HepG2 (cell line): Measurements from ENCODE around the gene SPG7. TPM values are rescaled to one million over a fixed set of nuclear protein-coding genes. Genes with fewer than 3 reads are reported as not detected.

ENCODE experiments used
- GFI1 ChIP-seq: sonication (generic); formaldehyde crosslinking; IDR thresholded peaks from 2 replicates; pipeline ENCODE4 v1.5.0; 2020; ENCODE audit warnings: missing genetic modification reagents, mild to moderate bottlenecking, borderline replicate concordance
- IRF2 ChIP-seq: IDR thresholded peaks from 2 replicates; pipeline ENCODE4 v1.6.1; 2018; ENCODE audit warnings: missing genetic modification reagents, missing compliant biosample characterization
- RARA ChIP-seq: IDR thresholded peaks from 2 replicates; pipeline ENCODE4 v1.6.1; 2016; ENCODE audit warnings: missing genetic modification reagents, missing compliant biosample characterization
- SAP130 ChIP-seq: IDR thresholded peaks from 2 replicates; pipeline ENCODE4 v1.6.1; 2016; ENCODE audit warnings: low read depth
- ZMAT3 ChIP-seq: sonication (generic); formaldehyde crosslinking; conservative IDR thresholded peaks from 2 replicates; pipeline ENCODE4 v1.7.0; 2021; ENCODE audit warnings: missing genetic modification reagents
- ZNF124 ChIP-seq: sonication (generic); formaldehyde crosslinking; IDR thresholded peaks from 2 replicates; pipeline ENCODE4 v1.4.0; 2020; ENCODE audit warnings: missing genetic modification reagents
- ZNF253 ChIP-seq: sonication (generic); formaldehyde crosslinking; IDR thresholded peaks from 2 replicates; pipeline ENCODE4 v1.8.0; 2022; ENCODE audit warnings: mild to moderate bottlenecking, missing genetic modification reagents, borderline replicate concordance
- ZNF451 ChIP-seq: sonication (generic); formaldehyde crosslinking; IDR thresholded peaks from 2 replicates; pipeline ENCODE4 v1.5.0; 2020; ENCODE audit warnings: mild to moderate bottlenecking, missing genetic modification reagents
- ZNF777 ChIP-seq: sonication (generic); formaldehyde crosslinking; IDR thresholded peaks from 2 replicates; pipeline ENCODE4 v1.4.0; 2020; ENCODE audit warnings: missing genetic modification reagents
- polyA plus RNA-seq, 8 experiments: library from polyadenylated mRNA; depleted of rRNA in 3 of 8; stranded (reverse) in 7 of 8; unstranded in 1 of 8; fragments of >200 nt; fragmentation: Illumina TruSeq in 4 of 8; extraction: Trizol in 4 of 8; gene quantifications; 2 replicates each; pipeline versions ENCODE4 v1.2.1 to v1.2.3, GENCODE V29; 2011 to 2016; ENCODE audit warnings: low read depth in 4 of 8, missing spikeins in 1 of 8, mixed read lengths in 1 of 8; ENCODE audit not compliant: insufficient read depth in 1 of 8
- total RNA-seq, 5 experiments: library from RNA; depleted of rRNA; stranded (reverse); fragments of >200 nt; fragmentation: Illumina TruSeq; extraction: Trizol; gene quantifications; 2 replicates each; pipeline ENCODE4 v1.2.3, GENCODE V29; 2016; ENCODE audit warnings: low read depth in 1 of 5
- TF ChIP-seq, protein P1 (sequence below): sonication (generic); formaldehyde crosslinking; IDR thresholded peaks from 2 replicates; pipeline ENCODE4 v1.4.0; 2020; ENCODE audit warnings: mild to moderate bottlenecking, missing genetic modification reagents
- TF ChIP-seq, protein P2 (sequence below): sonication (generic); formaldehyde crosslinking; IDR thresholded peaks from 2 replicates; pipeline ENCODE4 v1.5.1; 2020; ENCODE audit warnings: mild to moderate bottlenecking, missing genetic modification reagents, moderate library complexity
- TF ChIP-seq, protein P3 (sequence below): sonication (generic); formaldehyde crosslinking; IDR thresholded peaks from 2 replicates; pipeline ENCODE4 v1.4.0; 2020; ENCODE audit warnings: missing genetic modification reagents, borderline replicate concordance

SPG7 gene
- total and polyA plus RNA-seq, 2 of the 13 experiments (the other 11 are each of a cell fraction or from before 2014, with no cell fraction given): 66.0 to 136 TPM

DNA sequence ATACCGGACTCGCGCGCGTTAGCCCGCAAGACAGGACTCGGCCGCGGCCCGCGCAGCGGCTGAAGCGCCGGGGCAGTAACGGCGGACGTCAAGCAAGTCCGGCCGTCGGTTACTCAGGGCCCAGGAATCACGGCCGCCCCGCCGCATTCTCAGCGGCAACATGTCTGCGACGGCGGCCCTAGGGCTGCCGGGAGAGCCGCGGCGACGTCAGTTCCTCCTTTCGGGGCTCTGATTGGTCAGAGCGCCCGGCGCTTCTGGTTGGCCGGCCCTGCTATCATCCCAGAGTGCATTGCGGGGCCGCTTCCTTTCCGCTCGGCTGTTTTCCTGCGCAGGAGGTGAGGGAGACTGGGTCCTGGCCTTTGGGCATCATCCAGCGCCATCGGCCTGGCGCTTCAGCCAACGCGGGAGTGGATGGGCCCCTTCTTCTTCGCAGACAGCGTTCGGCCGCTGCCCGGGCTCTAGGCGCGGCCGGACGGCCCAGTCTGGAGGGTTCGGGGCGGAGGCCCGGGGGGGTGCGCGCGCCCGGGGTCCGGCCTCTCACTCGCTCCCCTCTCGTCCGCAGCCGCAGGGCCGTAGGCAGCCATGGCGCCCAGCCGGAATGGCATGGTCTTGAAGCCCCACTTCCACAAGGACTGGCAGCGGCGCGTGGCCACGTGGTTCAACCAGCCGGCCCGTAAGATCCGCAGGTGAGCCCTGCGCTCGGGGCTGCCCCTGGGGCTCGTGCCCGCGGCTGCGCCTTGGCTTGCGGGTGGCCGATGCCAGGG lies 52.4 kb downstream of the SPG7 start, which contains the start of gene RPL13 (continued):
- TF ChIP-seq, protein P1, sequence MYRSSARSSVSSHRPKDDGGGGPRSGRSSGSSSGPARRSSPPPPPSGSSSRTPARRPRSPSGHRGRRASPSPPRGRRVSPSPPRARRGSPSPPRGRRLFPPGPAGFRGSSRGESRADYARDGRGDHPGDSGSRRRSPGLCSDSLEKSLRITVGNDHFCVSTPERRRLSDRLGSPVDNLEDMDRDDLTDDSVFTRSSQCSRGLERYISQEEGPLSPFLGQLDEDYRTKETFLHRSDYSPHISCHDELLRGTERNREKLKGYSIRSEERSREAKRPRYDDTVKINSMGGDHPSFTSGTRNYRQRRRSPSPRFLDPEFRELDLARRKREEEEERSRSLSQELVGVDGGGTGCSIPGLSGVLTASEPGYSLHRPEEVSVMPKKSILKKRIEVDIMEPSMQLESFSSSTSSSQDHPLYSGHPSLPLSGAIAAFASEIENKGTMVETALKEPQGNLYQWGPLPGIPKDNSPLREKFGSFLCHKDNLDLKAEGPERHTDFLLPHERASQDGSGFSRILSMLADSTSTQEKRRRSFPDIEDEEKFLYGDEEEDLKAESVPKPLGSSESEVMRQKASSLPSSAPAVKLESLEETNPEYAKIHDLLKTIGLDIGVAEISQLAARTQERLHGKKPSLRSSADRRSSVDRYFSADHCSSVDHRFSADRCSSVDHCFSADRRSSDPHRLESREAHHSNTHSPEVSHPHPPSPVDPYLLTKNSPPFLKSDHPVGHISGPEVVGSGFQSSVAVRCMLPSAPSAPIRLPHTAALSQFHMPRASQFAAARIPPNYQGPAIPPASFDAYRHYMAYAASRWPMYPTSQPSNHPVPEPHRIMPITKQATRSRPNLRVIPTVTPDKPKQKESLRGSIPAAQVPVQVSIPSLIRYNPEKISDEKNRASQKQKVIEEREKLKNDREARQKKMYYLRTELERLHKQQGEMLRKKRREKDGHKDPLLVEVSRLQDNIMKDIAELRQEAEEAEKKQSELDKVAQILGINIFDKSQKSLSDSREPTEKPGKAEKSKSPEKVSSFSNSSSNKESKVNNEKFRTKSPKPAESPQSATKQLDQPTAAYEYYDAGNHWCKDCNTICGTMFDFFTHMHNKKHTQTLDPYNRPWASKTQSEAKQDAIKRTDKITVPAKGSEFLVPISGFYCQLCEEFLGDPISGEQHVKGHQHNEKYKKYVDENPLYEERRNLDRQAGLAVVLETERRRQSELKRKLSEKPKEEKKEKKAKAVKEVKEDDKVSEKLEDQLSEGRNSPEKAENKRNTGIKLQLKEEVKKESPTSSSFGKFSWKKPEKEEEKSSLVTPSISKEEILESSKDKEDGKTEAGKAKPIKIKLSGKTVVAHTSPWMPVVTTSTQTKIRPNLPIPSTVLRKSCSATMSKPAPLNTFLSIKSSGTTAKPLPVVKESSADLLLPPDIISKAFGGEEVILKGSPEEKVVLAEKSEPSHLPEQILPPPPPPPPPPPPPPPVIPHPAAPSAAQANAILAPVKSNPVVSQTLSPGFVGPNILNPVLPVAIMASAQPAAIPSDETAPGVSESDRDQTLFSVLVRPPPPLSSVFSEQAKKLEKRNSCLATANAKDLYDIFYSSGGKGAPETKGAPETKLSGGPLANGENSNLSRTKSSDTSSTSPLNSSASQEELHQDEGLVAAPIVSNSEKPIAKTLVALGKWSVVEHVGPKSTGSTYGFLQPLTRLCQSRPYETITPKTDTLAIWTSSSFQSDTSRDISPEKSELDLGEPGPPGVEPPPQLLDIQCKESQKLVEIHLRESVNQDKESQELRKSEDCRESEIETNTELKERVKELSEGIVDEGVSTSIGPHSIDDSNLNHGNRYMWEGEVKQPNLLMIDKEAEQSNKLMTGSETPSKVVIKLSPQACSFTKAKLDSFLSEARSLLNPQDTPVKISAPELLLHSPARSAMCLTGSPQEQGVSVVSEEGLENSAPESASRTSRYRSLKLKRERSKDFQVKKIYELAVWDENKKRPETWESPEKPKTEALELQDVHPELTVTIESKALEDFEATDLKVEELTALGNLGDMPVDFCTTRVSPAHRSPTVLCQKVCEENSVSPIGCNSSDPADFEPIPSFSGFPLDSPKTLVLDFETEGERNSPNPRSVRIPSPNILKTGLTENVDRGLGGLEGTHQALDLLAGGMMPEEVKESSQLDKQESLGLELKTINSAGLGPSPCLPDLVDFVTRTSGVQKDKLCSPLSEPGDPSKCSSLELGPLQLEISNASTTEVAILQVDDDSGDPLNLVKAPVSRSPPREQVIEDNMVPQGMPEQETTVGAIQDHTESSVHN (CRISPR knock-in tag): peak; percentile 76
- peak; percentile 91 for TF ChIP-seq SAP130
- peak; percentile 95 for TF ChIP-seq ZNF451 (CRISPR knock-in tag)
- TF ChIP-seq, protein P2, sequence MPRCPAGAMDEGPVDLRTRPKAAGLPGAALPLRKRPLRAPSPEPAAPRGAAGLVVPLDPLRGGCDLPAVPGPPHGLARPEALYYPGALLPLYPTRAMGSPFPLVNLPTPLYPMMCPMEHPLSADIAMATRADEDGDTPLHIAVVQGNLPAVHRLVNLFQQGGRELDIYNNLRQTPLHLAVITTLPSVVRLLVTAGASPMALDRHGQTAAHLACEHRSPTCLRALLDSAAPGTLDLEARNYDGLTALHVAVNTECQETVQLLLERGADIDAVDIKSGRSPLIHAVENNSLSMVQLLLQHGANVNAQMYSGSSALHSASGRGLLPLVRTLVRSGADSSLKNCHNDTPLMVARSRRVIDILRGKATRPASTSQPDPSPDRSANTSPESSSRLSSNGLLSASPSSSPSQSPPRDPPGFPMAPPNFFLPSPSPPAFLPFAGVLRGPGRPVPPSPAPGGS: peak; percentile 93
- TF ChIP-seq ZMAT3 (CRISPR knock-in tag): peak; percentile 97
- TF ChIP-seq RARA (CRISPR knock-in tag): peak; percentile 23
- TF ChIP-seq, protein P3, sequence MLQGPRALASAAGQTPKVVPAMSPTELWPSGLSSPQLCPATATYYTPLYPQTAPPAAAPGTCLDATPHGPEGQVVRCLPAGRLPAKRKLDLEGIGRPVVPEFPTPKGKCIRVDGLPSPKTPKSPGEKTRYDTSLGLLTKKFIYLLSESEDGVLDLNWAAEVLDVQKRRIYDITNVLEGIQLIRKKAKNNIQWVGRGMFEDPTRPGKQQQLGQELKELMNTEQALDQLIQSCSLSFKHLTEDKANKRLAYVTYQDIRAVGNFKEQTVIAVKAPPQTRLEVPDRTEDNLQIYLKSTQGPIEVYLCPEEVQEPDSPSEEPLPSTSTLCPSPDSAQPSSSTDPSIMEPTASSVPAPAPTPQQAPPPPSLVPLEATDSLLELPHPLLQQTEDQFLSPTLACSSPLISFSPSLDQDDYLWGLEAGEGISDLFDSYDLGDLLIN (CRISPR knock-in tag): peak; percentile 66; the same call in 1 of the 2 replicates
- TF ChIP-seq ZNF253 (CRISPR knock-in tag): peak; percentile 13; the same call in 1 of the 2 replicates
- peak; percentile 84; the same call in 1 of the 2 replicates for TF ChIP-seq IRF2 (CRISPR knock-in tag)
- peak; percentile 94 for TF ChIP-seq ZNF124 (CRISPR knock-in tag)
- peak; percentile 81 for TF ChIP-seq GFI1 (CRISPR knock-in tag)
- TF ChIP-seq ZNF777 (CRISPR knock-in tag): peak; percentile 93
